GM12878 (cell line): ENCODE results near the gene SLC26A1. TPM values are rescaled to one million over a fixed set of nuclear protein-coding genes. Genes with fewer than 3 reads are reported as not detected.

Experiments
- ATAC-seq: fragments of 200-7000 bp; cut with Tn5 transposase; 3 replicates; pipeline ENCODE4 v1.9.1; 2020; ENCODE audit warnings: mild to moderate bottlenecking, moderate library complexity
- BruUV-seq: library from RNA; stranded (reverse); fragments of 400-500 nt; replicated peaks from 2 replicates; lab custom pipeline; 2021; lab: Mats Ljungman, UMichigan
- CTCF ChIA-PET: fragments of 300-600 bp; sonication (Branson Sonifier 250); formaldehyde crosslinking; extraction: SDS; loops from one replicate; lab custom pipeline; 2021; ENCODE audit warnings: inconsistent platforms; lab: Yijun Ruan, JAX
- POLR2A ChIA-PET: fragments of 350-600 bp; formaldehyde crosslinking; extraction: SDS; loops from one replicate; lab custom pipeline; 2021; ENCODE audit warnings: inconsistent platforms; lab: Charles Lee
- RAD21 ChIA-PET: fragments of 300-600 bp; sonication (Branson Sonifier 250); formaldehyde crosslinking; loops from one replicate; lab custom pipeline; 2023; ENCODE audit warnings: antibody characterized with exemption; ENCODE audit not compliant: unreplicated experiment; lab: Charles Lee
- SMC1A ChIA-PET: fragments of 300-600 bp; sonication (Branson Sonifier 250); formaldehyde crosslinking; loops from one replicate; lab custom pipeline; 2023; ENCODE audit not compliant: unreplicated experiment, uncharacterized antibody; lab: Charles Lee
- DNase-seq: peaks from one replicate; pipeline ENCODE4 v3.0.0-alpha.2; 2011; ENCODE audit warnings: low read depth, low spot score
- FAIRE-seq: peaks from 3 replicates; lab custom pipeline; 2011; peaks lifted over from hg19 to GRCh38; lab: Jason Lieb, UNC
- H2AFZ ChIP-seq: 2 replicates; pipeline ENCODE4 v1.6.0; 2011; ENCODE audit warnings: low read depth, low read length, control low read depth; ENCODE audit not compliant: control insufficient read depth
- H3K27ac ChIP-seq: 2 replicates; pipeline ENCODE4 v1.5.1; 2011; ENCODE audit warnings: control low read depth; ENCODE audit not compliant: control insufficient read depth, insufficient read depth
- H3K27me3 ChIP-seq, 2 experiments: replicated peaks in 1 of 2; 2 replicates each; pipeline versions ENCODE4 v1.6.0 to v1.6.1; 2011; ENCODE audit warnings: low read length in 1 of 2; ENCODE audit not compliant: control insufficient read depth in 2 of 2, insufficient read depth in 2 of 2
- H3K36me3 ChIP-seq, 2 experiments: 2 replicates each; pipeline ENCODE4 v1.5.1; 2011; ENCODE audit warnings: low read length in 1 of 2; ENCODE audit not compliant: control insufficient read depth in 2 of 2, insufficient read depth in 2 of 2
- H3K4me1 ChIP-seq: 2 replicates; pipeline ENCODE4 v1.6.1; 2011; ENCODE audit warnings: mild to moderate bottlenecking, low read length, moderate library complexity, mixed read lengths; ENCODE audit not compliant: control insufficient read depth, insufficient read depth
- H3K4me2 ChIP-seq: 2 replicates; pipeline ENCODE4 v1.6.0; 2011; ENCODE audit warnings: control low read depth; ENCODE audit not compliant: control insufficient read depth, insufficient read depth
- H3K4me3 ChIP-seq: fragments of 200-600 bp; sonication (generic); 2 replicates; pipeline ENCODE4 v1.5.1; 2016
- H3K79me2 ChIP-seq: 2 replicates; pipeline ENCODE4 v1.6.0; 2011; ENCODE audit warnings: low read length; ENCODE audit not compliant: control insufficient read depth, insufficient read depth
- H3K9ac ChIP-seq: 2 replicates; pipeline ENCODE4 v1.8.0; 2011; ENCODE audit warnings: low read length, control low read depth, mixed read lengths; ENCODE audit not compliant: control insufficient read depth, insufficient read depth
- H3K9me3 ChIP-seq: replicated peaks from 3 replicates; pipeline ENCODE4 v1.5.1; 2011; ENCODE audit warnings: mild to moderate bottlenecking, low read length; ENCODE audit not compliant: control insufficient read depth, insufficient read depth
- H4K20me1 ChIP-seq: 2 replicates; pipeline ENCODE4 v1.6.0; 2011; ENCODE audit not compliant: control insufficient read depth, insufficient read depth
- BCL11A ChIP-seq: IDR thresholded peaks from 2 replicates; pipeline ENCODE4 v1.6.1; 2011; ENCODE audit warnings: low read depth, low read length
- CBFB ChIP-seq: IDR thresholded peaks from 2 replicates; pipeline ENCODE4 v1.6.1; 2016; ENCODE audit warnings: antibody characterized with exemption, low read depth
- EZH2 ChIP-seq: IDR thresholded peaks from 2 replicates; pipeline ENCODE4 v1.6.1; 2012; ENCODE audit warnings: low read depth, mild to moderate bottlenecking, control low read depth, inconsistent platforms, low read length, borderline replicate concordance; ENCODE audit not compliant: control insufficient read depth
- HDGF ChIP-seq: fragments of 450-650 bp; IDR thresholded peaks from 2 replicates; pipeline ENCODE4 v1.6.1; 2016; ENCODE audit warnings: antibody characterized with exemption
- MTA3 ChIP-seq: IDR thresholded peaks from 2 replicates; pipeline ENCODE4 v1.6.1; 2012; ENCODE audit warnings: low read length, inconsistent platforms, borderline replicate concordance
- PRDM15 ChIP-seq: fragments of 450-650 bp; formaldehyde crosslinking; IDR thresholded peaks from 2 replicates; pipeline ENCODE4 v1.4.0; 2020; ENCODE audit warnings: mild to moderate bottlenecking, moderate library complexity
- TCF12 ChIP-seq: IDR thresholded peaks from 2 replicates; pipeline ENCODE4 v1.6.1; 2011; ENCODE audit warnings: low read depth, mild to moderate bottlenecking, low read length
- ZBED1 ChIP-seq: IDR thresholded peaks from 2 replicates; pipeline ENCODE4 v1.6.1; 2016; ENCODE audit warnings: borderline replicate concordance
- WGBS: methylation state at CpG from one replicate; pipeline ENCODE4 v1.1.6; 2016; ENCODE audit warnings: low lambda C conversion rate; ENCODE audit not compliant: insufficient replicate concordance, insufficient coverage; ENCODE audit errors: missing lambda C conversion rate; 5-methylcytosine and 5-hydroxymethylcytosine counted together
- in situ Hi-C: fragments of 300-500 bp; cut with MboI; formaldehyde crosslinking; loops from 9 replicates; pipeline ENCODE4 v1.14.3; 2018; ENCODE audit warnings: mixed read lengths
- intact Hi-C: fragments of 100-400 bp; cut with micrococcal nuclease; formaldehyde crosslinking; loops from one replicate; pipeline ENCODE4 v1.14.2; 2022; ENCODE audit not compliant: unreplicated experiment
- polyA plus RNA-seq, 11 experiments: library from polyadenylated mRNA; depleted of rRNA in 4 of 11; unstranded in 6 of 11; stranded (reverse) in 5 of 11; fragments of >200 nt; fragmentation: Nextera tagmentation in 4 of 11; fragmentation: Illumina TruSeq in 1 of 11; extraction: Ambion mirVana in 4 of 11; extraction: Trizol in 1 of 11; gene quantifications; 1 replicate in 1 of 11; 2 replicates in 10 of 11; pipeline versions ENCODE4 v1.2.1 to v1.2.3, GENCODE V29; 2011 to 2016; ENCODE audit warnings: inconsistent platforms in 2 of 11, missing spikeins in 2 of 11, low read depth in 1 of 11
- total RNA-seq, 4 experiments: library from RNA; depleted of rRNA in 3 of 4; stranded (reverse); fragments of >200 nt in 3 of 4; fragmentation: Illumina TruSeq in 1 of 4; extraction: Trizol in 1 of 4; gene quantifications; 2 replicates each; pipeline versions ENCODE4 v1.2.1 to v1.2.3, GENCODE V29; 2013 to 2021
- TF ChIP-seq, protein P1 (sequence below): fragments of 450-650 bp; IDR thresholded peaks from 2 replicates; pipeline ENCODE4 v1.6.1; 2014; ENCODE audit warnings: mild to moderate bottlenecking
- TF ChIP-seq, protein P2 (sequence below): IDR thresholded peaks from 2 replicates; pipeline ENCODE4 v1.6.1; 2011; ENCODE audit warnings: mild to moderate bottlenecking, low read depth, low read length, moderate library complexity; ENCODE audit not compliant: insufficient replicate concordance
- TF ChIP-seq, protein P3 (sequence below): IDR thresholded peaks from 2 replicates; pipeline ENCODE4 v1.6.1; 2012; ENCODE audit warnings: low read depth, low read length, improper control_type of control experiment
- TF ChIP-seq, protein P4 (sequence below): fragments of 450-650 bp; IDR thresholded peaks from 2 replicates; pipeline ENCODE4 v1.6.1; 2016; ENCODE audit warnings: mild to moderate bottlenecking
- TF ChIP-seq, protein P5 (sequence below): IDR thresholded peaks from 2 replicates; pipeline ENCODE4 v1.6.1; 2012; ENCODE audit warnings: low read length, inconsistent platforms

The SLC26A1 gene
- total and polyA plus RNA-seq, 10 of the 15 experiments (the other 5 are each of a cell fraction or from before 2014, with no cell fraction given), result 0.05 to 0.96 (median 0.28) TPM; not detected in 5

DNA sequence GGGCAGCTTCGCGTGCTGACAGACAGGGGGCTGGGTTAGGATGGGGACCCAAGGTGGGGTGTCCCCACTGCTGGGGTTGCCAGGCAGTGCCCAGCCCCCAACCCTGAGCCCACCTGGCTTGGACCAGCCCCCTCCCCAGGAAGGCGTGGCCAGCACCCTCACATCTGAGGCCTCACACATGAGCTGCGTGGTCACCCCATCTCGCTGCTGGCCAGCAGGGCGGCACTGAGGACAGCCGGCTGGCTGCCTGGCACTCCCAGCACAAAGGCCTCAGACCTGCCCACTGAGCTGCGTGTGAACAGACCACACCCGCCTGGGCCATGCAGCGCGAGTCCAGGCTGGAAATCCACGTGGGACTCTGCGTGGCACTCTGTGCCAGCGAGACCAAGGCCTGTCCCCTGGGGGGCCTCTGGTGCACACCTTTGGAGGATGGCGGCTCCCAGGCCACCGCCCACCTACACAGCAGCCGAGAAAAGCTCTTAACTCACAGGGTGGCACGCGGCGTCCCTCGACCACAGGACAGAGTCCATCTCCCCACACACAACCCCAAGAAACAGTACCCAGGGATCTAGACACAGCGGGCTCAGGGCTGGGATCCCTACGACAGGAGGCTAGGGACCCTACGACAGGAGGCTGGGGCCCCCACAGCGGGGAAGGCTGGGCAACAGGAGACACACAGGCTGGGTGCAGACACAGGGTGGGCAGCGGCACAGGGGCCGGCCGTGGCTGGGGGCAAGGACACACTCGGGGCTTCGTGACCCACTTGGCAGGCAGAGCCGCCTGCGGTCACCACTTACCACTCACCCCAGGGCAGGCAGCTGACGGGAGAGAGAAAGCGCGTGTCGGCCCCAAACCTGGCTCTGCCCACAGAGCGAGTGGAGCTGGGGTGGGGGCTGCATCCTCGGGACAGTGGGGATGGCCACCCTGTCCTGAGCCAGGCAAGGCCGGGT, 29.7 kb downstream of the SLC26A1 start:
- Histone ChIP-seq H3K4me2 (no peak overlapping the region), H3K9ac (no peak overlapping the region), H3K79me2 (no peaks in the 10 kb centered on the region), H2AFZ (no peak overlapping the region), H4K20me1 (no peaks in the 10 kb centered on the region), H3K9me3 (no peaks in the 10 kb centered on the region), H3K4me3 (no peak overlapping the region), H3K27ac (no peak overlapping the region), H3K27me3 (no peaks in the 10 kb centered on the region), H3K4me1 (no peaks in the 10 kb centered on the region), H3K36me3 (no peaks in the 10 kb centered on the region)
- no peak for TF ChIP-seq EZH2
- TF ChIP-seq, protein P1, sequence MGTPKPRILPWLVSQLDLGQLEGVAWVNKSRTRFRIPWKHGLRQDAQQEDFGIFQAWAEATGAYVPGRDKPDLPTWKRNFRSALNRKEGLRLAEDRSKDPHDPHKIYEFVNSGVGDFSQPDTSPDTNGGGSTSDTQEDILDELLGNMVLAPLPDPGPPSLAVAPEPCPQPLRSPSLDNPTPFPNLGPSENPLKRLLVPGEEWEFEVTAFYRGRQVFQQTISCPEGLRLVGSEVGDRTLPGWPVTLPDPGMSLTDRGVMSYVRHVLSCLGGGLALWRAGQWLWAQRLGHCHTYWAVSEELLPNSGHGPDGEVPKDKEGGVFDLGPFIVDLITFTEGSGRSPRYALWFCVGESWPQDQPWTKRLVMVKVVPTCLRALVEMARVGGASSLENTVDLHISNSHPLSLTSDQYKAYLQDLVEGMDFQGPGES, result no peak
- TF ChIP-seq ZBED1, result no peak
- no peak for TF ChIP-seq CBFB
- TF ChIP-seq, protein P2, sequence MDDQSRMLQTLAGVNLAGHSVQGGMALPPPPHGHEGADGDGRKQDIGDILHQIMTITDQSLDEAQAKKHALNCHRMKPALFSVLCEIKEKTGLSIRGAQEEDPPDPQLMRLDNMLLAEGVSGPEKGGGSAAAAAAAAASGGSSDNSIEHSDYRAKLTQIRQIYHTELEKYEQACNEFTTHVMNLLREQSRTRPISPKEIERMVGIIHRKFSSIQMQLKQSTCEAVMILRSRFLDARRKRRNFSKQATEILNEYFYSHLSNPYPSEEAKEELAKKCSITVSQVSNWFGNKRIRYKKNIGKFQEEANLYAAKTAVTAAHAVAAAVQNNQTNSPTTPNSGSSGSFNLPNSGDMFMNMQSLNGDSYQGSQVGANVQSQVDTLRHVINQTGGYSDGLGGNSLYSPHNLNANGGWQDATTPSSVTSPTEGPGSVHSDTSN, result no peak
- no peak for TF ChIP-seq HDGF
- TF ChIP-seq, protein P3, sequence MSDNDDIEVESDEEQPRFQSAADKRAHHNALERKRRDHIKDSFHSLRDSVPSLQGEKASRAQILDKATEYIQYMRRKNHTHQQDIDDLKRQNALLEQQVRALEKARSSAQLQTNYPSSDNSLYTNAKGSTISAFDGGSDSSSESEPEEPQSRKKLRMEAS, result no peak
- no peak for TF ChIP-seq MTA3
- TF ChIP-seq, protein P4, sequence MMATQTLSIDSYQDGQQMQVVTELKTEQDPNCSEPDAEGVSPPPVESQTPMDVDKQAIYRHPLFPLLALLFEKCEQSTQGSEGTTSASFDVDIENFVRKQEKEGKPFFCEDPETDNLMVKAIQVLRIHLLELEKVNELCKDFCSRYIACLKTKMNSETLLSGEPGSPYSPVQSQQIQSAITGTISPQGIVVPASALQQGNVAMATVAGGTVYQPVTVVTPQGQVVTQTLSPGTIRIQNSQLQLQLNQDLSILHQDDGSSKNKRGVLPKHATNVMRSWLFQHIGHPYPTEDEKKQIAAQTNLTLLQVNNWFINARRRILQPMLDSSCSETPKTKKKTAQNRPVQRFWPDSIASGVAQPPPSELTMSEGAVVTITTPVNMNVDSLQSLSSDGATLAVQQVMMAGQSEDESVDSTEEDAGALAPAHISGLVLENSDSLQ, result no peak
- TF ChIP-seq TCF12, result no peak
- no peak for TF ChIP-seq BCL11A
- no peak for TF ChIP-seq PRDM15 (CRISPR knock-in tag)
- TF ChIP-seq, protein P5, sequence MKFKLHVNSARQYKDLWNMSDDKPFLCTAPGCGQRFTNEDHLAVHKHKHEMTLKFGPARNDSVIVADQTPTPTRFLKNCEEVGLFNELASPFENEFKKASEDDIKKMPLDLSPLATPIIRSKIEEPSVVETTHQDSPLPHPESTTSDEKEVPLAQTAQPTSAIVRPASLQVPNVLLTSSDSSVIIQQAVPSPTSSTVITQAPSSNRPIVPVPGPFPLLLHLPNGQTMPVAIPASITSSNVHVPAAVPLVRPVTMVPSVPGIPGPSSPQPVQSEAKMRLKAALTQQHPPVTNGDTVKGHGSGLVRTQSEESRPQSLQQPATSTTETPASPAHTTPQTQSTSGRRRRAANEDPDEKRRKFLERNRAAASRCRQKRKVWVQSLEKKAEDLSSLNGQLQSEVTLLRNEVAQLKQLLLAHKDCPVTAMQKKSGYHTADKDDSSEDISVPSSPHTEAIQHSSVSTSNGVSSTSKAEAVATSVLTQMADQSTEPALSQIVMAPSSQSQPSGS, result no peak
- WGBS, result 81% methylated on average over 37 of the region's 39 CpGs
- intact Hi-C loops (no loop called here), in situ Hi-C loops (no loop called here)
- DNase-seq (no peak), FAIRE-seq (no peak), ATAC-seq (no peak)
- RAD21 ChIA-PET, result no interaction called here
- CTCF ChIA-PET, result interaction anchor here (1.1 kb wide), 1 partner anchor 29 kb away, joined by 3 read pairs; no protein-coding TSS in a partner anchor
- POLR2A ChIA-PET, result no interaction called here
- no TSS peak for BruUV-seq
- SMC1A ChIA-PET, result no interaction called here
